ENCODE results near the gene PTPN11. TPM values are rescaled to one million over a fixed set of nuclear protein-coding genes. Genes with fewer than 3 reads are reported as not detected.

The PTPN11 gene
- total and polyA plus RNA-seq, 2 of the 13 experiments (the other 11 are each of a cell fraction or from before 2014, with no cell fraction given): 30.0 to 63.5 TPM

DNA sequence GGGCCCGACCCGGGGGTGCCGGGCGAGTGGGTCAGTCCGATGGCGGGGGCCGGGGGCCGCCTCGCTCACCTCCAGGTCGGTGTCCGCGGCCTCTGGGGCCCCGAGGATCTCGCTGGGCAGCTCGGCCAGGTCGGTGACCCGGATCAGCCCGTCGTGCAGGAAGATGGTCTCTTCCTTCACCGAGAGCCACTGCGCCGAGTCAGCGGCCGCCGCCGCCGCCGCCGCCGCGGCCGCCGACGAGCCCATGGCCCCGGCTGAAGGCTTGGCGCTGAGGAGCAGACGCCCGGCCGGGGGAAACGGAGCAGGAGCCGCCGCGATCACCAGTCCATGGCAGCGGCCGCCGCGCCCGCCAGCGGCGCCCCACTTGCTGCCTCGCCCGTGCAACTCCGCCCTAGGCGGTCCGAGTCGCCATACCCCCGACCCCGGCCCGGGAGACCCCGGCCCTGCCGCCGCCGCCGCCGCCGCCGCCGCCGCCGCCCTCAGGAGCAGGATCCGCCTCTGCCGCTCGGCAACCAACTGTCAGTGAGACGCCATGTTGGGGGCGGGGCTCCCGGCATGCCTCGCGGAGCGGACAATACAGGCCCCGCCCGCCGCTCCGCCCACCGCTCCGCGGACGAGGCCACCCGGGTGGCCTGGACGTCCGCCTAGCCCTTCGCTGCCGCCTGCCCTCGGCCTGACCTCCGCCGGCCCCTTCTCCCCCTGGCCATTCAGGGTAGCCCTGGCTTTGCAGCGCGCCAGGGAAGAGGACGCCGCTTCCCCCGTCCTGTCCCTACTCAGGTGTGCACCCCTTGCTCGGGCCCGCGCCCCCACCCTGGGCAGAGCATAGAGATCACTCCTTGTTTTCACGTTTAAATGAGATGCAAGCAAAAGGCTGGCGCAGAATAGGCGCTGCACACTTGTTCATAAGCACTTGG is 36.6 kb upstream of the PTPN11 start, which contains the start of gene HECTD4:
Gene HECTD4, minus strand, starts transcription at position 549 of the 914 bp plus-strand sequence. Its CDS starts 303 bp downstream, at position 246.
- ATAC-seq (peak; percentile 96), DNase-seq (ENCODE audit: low spot score) (peak; percentile 82), FAIRE-seq (peak; percentile 39)
- Histone ChIP-seq H3K27ac (ENCODE audit: extremely low read length, insufficient read depth, low read length) (peak within 1 kb of the TSS; percentile 68), H3K79me2 (ENCODE audit: insufficient read depth, low read length) (peaks cover 30% of the 10 kb centered on the region), H3K27me3 (ENCODE audit: control insufficient read depth in 1 of 2, insufficient read depth in 2 of 2, low read length in 2 of 2) (no peaks in the 10 kb centered on the region; a peak in 1 of 5 replicates), H3K36me3 (replicated peaks in 1 of 2; ENCODE audit: control insufficient read depth in 1 of 2, insufficient read depth in 2 of 2, low read length in 2 of 2) (no peaks in the 10 kb centered on the region), H3K4me3 (replicated peaks in 1 of 3; ENCODE audit: insufficient read depth in 1 of 3, low read depth in 2 of 3, low read length in 3 of 3) (peak within 1 kb of the TSS; percentile 80 to 90 (median 87)), H3K9ac (ENCODE audit: insufficient read depth, low read depth, low read length) (peak within 1 kb of the TSS; percentile 82), H4K20me1 (ENCODE audit: insufficient read depth, low read length) (peaks cover 8% of the 10 kb centered on the region; the same call in 1 of the 2 replicates), H3K4me2 (ENCODE audit: low read depth, low read length) (peak within 1 kb of the TSS; percentile 91), H3K4me1 (ENCODE audit: insufficient read depth, low read length) (peaks cover 30% of the 10 kb centered on the region), H3K9me3 (ENCODE audit: low read length) (no peaks in the 10 kb centered on the region), H2AFZ (ENCODE audit: low read length) (peak within 1 kb of the TSS; percentile 87)
- ChIA-PET CTCF (ENCODE audit: low intra/inter-chr PET ratio, low total read pairs) (interaction anchor here (0.9 kb wide), 1 partner anchor 184 kb away, joined by 3 read pairs; no protein-coding TSS in a partner anchor), POLR2A (no interaction called here)
- in situ Hi-C loops (cut with HindIII; ENCODE audit: extremely low pct_ligation_motif_present, low pct_unique_long_range_greater_than_20kb) (no loop called here), intact Hi-C loops (cut with micrococcal nuclease; ENCODE audit: unreplicated experiment) (loop anchor here (10.0 kb wide), 2 partner anchors 57 to 97 kb away; no protein-coding TSS in a partner anchor)
- WGBS (ENCODE audit: low lambda C conversion rate): 0% methylated on average over 3 of the region's 106 CpGs
- BruUV-seq (replicated peaks): no TSS peak
- TF ChIP-seq SIN3A (IDR thresholded peaks at IDR 0.05; ENCODE audit: borderline replicate concordance, low read depth, low read length): 0 out of 2 replicates have a peak, but pooled peaks have one; percentile 66
- TF ChIP-seq EZH2 (conservative IDR thresholded peaks at IDR 0.05; ENCODE audit: low read depth, low read length): no peak
- TF ChIP-seq SMAD3 (CRISPR knock-in tag; IDR thresholded peaks at IDR 0.05): 0 out of 2 replicates have a peak, but pooled peaks have one; percentile 53
- 0 out of 2 replicates have a peak, but pooled peaks have one; percentile 35 for TF ChIP-seq CBFB (CRISPR knock-in tag; IDR thresholded peaks at IDR 0.05)
- TF ChIP-seq, protein P1, sequence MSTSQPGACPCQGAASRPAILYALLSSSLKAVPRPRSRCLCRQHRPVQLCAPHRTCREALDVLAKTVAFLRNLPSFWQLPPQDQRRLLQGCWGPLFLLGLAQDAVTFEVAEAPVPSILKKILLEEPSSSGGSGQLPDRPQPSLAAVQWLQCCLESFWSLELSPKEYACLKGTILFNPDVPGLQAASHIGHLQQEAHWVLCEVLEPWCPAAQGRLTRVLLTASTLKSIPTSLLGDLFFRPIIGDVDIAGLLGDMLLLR (CRISPR knock-in tag; IDR thresholded peaks at IDR 0.05): peak; percentile 77
- TF ChIP-seq ZNF205 (CRISPR knock-in tag; IDR thresholded peaks at IDR 0.05): peak; percentile 57; the same call in 1 of the 2 replicates
- TF ChIP-seq REPIN1 (CRISPR knock-in tag; IDR thresholded peaks at IDR 0.05; ENCODE audit: borderline replicate concordance, low read depth): peak; percentile 91
- peak; percentile 33; the same call in 1 of the 2 replicates for TF ChIP-seq ZNF12 (CRISPR knock-in tag; IDR thresholded peaks at IDR 0.05)
- TF ChIP-seq TEAD3 (CRISPR knock-in tag; optimal IDR thresholded peaks at IDR 0.05; ENCODE audit: borderline replicate concordance): peak; percentile 68
- no peak for TF ChIP-seq SOX13 (IDR thresholded peaks at IDR 0.05)
- TF ChIP-seq SOX13 (CRISPR knock-in tag; conservative IDR thresholded peaks at IDR 0.05 in 1 of 2, IDR thresholded peaks at IDR 0.05 in 1 of 2): peak in 1 of 2 experiments; percentile 62; a peak in 2 of 4 replicates
- TF ChIP-seq SIN3B (IDR thresholded peaks at IDR 0.05; ENCODE audit: low read length): peak; percentile 50; the same call in 1 of the 2 replicates
- TF ChIP-seq, protein P2, sequence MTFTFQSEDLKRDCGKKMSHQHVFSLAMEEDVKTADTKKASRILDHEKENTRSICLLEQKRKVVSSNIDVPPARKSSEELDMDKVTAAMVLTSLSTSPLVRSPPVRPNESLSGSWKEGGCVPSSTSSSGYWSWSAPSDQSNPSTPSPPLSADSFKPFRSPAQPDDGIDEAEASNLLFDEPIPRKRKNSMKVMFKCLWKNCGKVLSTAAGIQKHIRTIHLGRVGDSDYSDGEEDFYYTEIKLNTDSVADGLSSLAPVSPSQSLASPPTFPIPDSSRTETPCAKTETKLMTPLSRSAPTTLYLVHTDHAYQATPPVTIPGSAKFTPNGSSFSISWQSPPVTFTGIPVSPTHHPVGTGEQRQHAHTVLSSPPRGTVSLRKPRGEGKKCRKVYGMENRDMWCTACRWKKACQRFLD (CRISPR knock-in tag; IDR thresholded peaks at IDR 0.05; ENCODE audit: borderline replicate concordance): no peak
- TF ChIP-seq, protein P3, sequence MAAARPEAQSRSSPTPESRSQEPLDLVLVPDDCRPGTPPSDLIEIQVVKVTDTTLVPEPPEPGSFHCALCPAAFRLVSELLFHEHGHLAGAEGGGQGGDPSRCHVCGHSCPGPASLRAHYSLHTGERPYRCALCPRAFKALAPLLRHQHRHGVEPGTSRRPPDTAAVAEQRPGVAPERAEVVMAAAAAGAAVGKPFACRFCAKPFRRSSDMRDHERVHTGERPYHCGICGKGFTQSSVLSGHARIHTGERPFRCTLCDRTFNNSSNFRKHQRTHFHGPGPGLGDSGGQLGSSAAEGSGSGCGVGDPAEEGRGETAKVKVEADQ (CRISPR knock-in tag; IDR thresholded peaks at IDR 0.05; ENCODE audit: borderline replicate concordance): 0 out of 2 replicates have a peak, but pooled peaks have one; percentile 41
- TF ChIP-seq GATAD1 (CRISPR knock-in tag; IDR thresholded peaks at IDR 0.05): peak; percentile 81
- TF ChIP-seq, protein P4, sequence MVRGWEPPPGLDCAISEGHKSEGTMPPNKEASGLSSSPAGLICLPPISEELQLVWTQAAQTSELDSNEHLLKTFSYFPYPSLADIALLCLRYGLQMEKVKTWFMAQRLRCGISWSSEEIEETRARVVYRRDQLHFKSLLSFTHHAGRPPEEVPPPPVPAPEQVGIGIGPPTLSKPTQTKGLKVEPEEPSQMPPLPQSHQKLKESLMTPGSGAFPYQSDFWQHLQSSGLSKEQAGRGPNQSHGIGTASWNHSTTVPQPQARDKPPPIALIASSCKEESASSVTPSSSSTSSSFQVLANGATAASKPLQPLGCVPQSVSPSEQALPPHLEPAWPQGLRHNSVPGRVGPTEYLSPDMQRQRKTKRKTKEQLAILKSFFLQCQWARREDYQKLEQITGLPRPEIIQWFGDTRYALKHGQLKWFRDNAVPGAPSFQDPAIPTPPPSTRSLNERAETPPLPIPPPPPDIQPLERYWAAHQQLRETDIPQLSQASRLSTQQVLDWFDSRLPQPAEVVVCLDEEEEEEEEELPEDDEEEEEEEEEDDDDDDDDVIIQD (CRISPR knock-in tag; IDR thresholded peaks at IDR 0.05; ENCODE audit: low read depth): no peak; the same call in 1 of the 2 replicates
- peak; percentile 74 for TF ChIP-seq MXD4 (CRISPR knock-in tag; IDR thresholded peaks at IDR 0.05)
- peak; percentile 21; the same call in 1 of the 2 replicates for TF ChIP-seq ZNF33B (CRISPR knock-in tag; IDR thresholded peaks at IDR 0.05)
- peak; percentile 84; the same call in 1 of the 3 replicates for TF ChIP-seq MXI1 (IDR thresholded peaks at IDR 0.05; ENCODE audit: borderline replicate concordance, low read depth, low read length)
- TF ChIP-seq THAP11 (CRISPR knock-in tag; IDR thresholded peaks at IDR 0.05): peak; percentile 82
